Posterior cingulate gyrus (tissue), 11 donors: ENCODE measurements around the gene MIA.
"Not testable (repeated sequence)": the region's sequence is repeated elsewhere in the genome, so short reads cannot be mapped to it uniquely, and the experiment has no call there.

ENCODE experiments used
- DNase-seq, 10 donors: peaks; one replicate each; pipeline versions ENCODE4 v3.0.0 to v3.0.0-alpha.2; 2020 to 2021; ENCODE audit warnings: mixed read lengths in 3 of 10
- intact Hi-C: fragments of 100-400 bp; cut with DNase I; formaldehyde crosslinking; loops from one replicate; pipeline ENCODE4 v1.15.1; 2023

MIA gene

DNA sequence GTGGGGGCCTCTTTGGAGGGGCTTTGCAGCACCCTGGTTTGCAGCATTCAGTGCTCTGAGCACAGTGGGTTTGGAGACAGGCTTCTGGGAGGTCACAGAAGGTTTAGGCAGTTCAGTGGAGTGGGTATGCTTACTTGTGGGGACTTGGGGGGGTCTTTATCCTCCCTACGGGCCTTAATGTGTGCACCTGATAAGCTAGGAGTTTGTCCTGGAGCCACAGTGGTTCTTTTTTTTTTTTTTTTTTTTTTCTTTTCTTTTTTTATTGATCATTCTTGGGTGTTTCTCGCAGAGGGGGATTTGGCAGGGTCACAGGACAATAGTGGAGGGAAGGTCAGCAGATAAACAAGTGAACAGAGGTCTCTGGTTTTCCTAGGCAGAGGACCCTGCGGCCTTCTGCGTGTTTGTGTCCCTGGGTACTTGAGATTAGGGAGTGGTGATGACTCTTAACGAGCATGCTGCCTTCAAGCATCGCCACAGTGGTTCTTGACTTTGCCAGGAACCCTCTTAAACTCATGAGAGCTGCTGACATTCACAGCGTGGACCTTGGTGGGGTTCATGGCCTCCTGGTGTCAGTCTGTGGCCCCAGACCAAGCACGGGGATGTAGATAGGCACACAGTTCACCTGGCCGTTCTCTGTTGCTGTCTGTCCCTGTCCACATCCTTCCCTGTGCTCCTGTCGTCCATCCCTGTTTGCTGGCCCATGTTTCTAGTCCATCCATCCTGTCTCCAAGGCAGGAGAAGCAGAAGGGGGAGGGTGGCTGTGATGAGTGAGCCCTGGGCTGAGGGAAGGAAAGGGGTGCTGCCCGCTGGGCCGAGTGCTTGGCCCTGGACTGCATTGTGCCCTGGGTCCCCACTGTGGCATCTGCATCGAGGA, 26.3 kb downstream of the MIA start:
- no peak for DNase-seq
- intact Hi-C loops, result loop anchor here (10.0 kb wide), 1 partner anchor 87 kb away; the partner anchor contains the start of genes COQ8B and ITPKC

DNA sequence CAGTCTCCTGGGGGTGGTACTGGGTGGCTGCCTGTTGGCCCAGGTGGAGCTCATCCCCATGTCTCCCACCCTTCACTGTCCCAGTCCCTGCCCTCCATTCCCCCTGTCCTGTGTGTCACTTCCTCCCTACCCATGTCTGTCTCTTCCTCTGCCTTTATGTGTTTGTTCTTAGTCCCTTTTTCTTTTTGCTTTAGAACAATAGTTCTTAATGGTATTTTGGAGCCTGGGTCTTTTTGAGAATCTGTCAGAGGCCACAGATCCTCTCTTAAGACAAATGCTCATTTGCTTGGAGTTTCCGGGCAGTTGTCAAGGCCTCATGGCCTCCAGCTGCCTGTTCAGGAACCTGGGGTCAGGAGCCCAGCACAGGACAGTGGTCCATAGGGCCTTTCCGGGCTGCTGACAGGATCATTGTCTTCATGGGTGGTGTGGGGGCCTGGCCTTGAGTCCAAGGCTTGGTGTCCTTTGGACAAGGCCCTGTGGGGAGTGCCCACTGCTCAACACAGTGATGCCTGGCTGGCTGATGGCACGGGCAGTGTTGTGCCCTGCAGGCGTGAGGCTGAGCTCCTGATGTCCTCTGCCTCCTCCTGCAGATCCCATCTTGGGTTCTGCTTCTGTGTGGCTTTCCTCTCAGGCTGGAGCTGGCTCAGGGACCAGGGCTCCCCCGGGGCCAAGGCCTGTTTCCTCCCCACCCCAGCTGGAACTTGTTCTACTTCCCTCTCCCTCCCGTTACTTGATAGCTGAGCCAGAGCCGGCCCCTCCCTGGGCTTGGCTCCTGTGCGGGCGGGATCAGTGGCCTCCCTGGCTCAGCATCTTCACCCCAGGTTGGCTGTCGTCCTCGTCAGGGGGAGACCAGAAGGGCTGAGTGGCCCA, 27.2 kb downstream of the MIA start:
- no peak for DNase-seq
- intact Hi-C loops, result loop anchor here (10.0 kb wide), 1 partner anchor 88 kb away; the partner anchor contains the start of genes COQ8B and ITPKC

DNA sequence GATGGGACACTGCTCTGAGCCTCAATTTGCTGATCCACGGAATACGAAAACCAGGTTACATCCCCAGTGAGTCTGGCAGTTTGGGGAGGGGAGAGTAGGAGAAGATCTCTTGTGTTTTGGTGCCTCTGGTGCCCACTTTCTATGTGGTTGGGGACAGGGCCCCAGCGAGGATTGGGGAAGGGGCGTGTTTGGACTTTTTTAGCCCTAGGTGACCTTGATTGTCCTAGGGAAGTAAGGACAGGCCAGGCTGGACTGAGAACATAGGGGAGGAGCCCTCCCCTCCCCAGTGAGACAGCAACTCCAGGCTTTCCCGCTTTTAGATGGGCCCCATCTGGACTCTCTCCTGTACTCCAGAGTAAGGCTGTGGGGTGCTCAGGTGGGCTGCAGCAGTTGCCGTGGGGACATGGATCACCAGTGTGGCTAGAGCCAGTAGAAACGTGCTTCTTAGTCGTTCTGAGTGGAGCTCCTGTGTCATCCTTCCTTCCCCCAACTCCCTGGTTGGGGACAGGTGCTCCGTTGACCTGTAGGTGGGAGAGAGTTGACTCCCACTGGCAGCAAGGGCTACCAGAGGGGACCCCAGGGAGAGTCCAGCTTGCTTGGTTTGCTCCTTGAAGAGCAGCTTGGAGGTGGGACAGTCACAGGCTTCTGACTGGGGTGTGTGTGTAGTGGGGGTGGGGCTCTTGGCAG, 28.0 kb downstream of the MIA start:
- no peak for DNase-seq
- intact Hi-C loops, result loop anchor here (10.0 kb wide), 1 partner anchor 89 kb away; the partner anchor contains the start of genes COQ8B and ITPKC

DNA sequence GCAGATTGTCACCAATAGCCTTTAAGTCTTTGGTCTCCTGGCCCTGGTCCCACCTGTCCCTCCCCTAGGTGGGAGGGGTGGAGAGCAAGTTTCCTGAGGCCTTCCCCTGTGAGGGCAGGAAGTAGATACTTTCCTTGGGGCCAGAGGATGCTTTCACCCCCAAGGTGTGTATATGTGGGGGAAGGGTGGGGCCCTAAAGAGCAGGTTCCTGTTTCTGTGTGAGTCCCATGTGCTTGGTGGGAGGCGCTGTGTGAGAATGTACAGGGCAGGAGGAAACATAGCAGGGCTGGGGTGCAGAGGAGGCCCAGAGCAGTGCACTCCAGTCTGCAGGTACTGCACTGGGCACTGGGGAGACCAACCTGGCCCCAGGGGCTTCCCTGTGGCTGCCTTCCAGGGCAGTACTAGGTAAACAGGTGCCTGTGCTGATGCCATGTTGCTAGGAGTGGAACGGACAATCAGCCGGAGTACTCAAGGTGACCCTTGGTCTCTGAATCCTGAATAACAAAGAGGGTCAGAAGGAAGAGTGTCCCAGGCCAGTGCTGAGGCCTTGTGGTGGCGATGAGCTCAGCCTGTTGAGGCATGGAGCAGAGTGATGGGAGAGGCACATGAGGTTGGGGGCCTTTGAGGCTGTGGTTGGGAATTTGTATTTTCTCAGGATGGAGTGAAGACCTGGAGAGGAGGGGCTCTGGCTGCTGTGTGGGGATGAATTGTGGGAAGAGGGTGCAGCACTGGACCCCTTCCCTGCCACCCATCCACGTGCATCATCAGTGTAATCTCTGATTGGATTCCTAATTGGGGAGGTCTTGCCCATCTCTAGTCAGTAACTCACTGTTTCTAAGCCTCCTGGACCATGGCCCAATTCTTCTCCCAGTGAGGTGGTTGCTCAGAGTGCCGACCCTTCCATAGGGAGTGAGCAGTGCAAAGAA, 28.8 kb downstream of the MIA start:
- intact Hi-C loops, result loop anchor here (10.0 kb wide), 1 partner anchor 89 kb away; the partner anchor contains the start of genes COQ8B and ITPKC
- no peak for DNase-seq

DNA sequence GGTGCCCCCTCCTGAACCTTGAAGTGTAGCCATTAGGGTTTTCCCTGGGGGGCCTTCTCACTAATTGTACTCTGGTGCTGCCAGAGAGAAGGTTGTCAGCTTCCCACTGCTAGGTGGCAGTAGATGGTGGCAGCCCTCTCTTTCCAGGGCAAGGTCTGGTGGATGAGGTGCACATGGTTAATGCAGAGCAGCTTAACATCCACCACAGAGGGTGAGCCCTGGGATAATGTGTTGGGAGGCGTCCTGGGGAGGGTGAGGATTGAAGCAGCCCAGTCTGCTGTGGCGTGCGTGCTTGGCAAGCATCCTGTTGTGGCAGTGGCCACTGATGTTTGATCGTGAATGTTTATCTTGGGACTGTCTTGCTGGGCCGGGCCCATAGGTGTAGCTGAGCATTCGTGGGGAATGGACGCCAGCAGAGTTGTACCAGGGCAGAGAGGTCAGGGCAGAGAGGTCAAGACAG, 29.5 kb downstream of the MIA start:
- intact Hi-C loops, result loop anchor here (5.0 to 10.0 kb wide), 2 partner anchors 90 to 143 kb away; partner anchors contain the start of genes COQ8B and ITPKC
- DNase-seq, result peak in 1 of 10 donors; percentile 91

DNA sequence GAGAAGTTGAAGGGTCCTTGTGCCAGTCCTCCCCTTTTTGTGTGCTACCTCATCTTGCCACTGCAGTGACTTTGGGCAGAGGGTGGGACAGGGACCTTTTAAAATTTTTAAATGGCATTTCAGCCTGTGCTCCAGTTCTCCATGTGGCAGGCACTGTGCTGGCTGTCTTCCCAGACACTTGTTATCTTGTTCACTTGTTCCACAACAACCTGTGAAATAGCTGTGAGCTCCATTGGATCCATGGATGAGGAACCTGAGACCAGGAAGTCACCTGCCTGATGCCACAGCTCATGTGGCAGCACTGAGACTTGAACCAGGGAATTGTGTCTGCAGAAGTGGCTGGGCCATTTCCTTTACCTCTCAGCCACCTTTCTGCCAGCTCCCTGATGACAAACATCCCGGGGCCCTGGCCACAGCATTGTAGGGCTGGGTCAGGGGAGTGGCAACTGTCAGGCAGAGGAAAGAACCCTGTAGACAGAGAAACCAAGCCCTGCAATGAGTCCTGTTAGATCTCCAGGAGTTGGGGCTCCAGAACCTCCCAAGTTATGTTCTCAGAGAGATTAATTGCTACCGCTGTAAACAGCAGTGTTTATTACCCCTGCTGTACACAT, 30.0 kb downstream of the MIA start:
- no peak for DNase-seq
- intact Hi-C loops, result loop anchor here (5.0 to 10.0 kb wide), 2 partner anchors 91 to 143 kb away; partner anchors contain the start of genes COQ8B and ITPKC

DNA sequence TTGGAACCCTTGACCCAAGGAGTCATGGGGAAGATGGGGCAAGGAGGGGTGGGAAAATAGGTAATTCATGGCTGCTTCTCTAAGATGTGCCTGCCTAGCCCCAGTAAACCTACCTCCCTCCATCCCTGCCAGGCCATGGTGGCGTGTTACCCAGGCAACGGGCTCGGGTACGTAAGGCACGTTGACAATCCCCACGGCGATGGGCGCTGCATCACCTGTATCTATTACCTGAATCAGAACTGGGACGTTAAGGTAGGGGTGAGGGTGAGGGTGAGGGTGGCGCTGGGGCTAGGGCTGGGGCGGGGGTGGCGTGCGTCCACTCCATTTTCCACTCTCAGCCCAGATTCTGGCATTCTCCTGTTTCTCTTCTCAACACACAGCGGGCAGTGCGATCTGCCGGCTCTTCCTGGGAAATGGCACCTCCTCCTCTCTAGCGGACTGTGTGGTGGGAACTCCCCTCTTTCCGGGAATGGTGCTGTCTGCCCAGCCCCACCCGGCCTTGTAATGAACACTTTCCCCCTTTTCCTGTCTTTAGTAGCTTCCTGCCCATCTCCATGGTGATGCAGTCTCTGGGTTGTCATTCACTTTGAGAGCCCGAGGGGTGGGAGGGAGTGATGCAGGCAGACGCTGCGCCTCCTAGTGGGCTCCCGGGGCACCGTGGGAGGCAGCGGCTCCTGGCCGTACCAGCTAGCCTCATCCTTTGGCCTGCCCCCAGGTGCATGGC, 31.3 kb downstream of the MIA start:
- peak; percentile 80 to 99 (median 90) for DNase-seq
- intact Hi-C loops, result loop anchor here (5.0 to 10.0 kb wide), 2 partner anchors 92 to 144 kb away; partner anchors contain the start of genes COQ8B and ITPKC

DNA sequence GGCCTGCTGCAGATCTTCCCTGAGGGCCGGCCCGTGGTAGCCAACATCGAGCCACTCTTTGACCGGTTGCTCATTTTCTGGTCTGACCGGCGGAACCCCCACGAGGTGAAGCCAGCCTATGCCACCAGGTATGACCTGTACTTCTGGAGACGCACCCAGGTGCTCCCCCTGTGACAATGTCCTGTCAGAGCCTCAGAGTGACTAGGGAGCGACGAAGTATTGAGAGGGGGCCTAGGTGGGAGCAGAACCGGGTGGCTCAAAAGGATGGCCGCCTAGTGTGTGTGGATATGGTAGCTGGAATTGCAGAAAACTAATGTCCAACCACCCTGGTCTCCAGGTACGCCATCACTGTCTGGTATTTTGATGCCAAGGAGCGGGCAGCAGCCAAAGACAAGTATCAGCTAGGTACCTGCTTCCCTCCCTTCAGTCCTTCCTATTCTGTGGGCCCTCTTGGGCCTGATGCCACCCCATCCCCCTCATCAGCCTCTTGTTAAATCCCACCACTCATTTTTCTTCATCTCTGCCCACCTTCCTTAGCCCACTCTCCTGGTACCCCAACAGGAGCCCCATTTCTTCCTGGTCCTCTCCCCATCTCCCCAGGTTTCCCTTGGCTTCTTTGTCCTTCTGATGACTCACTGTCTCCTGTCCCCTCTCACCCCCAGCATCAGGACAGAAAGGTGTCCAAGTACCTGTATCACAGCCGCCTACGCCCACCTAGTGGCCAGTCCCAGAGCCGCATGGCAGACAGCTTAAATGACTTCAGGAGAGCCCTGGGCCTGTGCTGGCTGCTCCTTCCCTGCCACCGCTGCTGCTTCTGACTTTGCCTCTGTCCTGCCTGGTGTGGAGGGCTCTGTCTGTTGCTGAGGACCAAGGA, 32.1 kb downstream of the MIA start:
- peak in 3 of 10 donors; percentile 38 to 80 (median 59) for DNase-seq
- intact Hi-C loops, result loop anchor here (5.0 to 10.0 kb wide), 2 partner anchors 93 to 145 kb away; partner anchors contain the start of genes COQ8B and ITPKC

DNA sequence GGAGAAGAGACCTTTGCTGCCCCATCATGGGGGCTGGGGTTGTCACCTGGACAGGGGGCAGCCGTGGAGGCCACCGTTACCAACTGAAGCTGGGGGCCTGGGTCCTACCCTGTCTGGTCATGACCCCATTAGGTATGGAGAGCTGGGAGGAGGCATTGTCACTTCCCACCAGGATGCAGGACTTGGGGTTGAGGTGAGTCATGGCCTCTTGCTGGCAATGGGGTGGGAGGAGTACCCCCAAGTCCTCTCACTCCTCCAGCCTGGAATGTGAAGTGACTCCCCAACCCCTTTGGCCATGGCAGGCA, 32.7 kb downstream of the MIA start:
- DNase-seq, result peak in 1 of 10 donors; percentile 50
- intact Hi-C loops, result loop anchor here (5.0 to 10.0 kb wide), 2 partner anchors 93 to 146 kb away; partner anchors contain the start of genes COQ8B and ITPKC

DNA sequence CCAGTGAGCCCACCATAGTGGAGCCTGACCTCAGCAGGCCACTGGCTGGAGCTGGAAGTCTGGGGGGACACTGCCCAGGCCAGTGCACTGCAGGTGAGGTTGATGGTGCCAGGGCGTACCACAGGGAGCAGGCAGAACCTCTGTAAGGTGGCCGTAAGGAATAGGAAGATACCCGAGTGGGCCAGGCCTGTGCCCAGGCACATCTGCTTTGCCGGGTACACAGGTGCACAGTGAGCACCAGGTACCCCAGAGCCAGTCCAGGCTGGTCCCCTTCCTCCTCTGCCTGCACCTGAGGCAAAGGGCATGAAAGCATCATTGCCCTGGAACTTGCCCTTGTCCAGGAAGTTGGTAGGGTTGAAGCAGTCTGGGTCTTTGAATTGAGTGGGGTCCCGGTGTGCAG, 33.2 kb downstream of the MIA start:
- intact Hi-C loops, result loop anchor here (5.0 to 10.0 kb wide), 2 partner anchors 94 to 146 kb away; partner anchors contain the start of genes COQ8B and ITPKC

DNA sequence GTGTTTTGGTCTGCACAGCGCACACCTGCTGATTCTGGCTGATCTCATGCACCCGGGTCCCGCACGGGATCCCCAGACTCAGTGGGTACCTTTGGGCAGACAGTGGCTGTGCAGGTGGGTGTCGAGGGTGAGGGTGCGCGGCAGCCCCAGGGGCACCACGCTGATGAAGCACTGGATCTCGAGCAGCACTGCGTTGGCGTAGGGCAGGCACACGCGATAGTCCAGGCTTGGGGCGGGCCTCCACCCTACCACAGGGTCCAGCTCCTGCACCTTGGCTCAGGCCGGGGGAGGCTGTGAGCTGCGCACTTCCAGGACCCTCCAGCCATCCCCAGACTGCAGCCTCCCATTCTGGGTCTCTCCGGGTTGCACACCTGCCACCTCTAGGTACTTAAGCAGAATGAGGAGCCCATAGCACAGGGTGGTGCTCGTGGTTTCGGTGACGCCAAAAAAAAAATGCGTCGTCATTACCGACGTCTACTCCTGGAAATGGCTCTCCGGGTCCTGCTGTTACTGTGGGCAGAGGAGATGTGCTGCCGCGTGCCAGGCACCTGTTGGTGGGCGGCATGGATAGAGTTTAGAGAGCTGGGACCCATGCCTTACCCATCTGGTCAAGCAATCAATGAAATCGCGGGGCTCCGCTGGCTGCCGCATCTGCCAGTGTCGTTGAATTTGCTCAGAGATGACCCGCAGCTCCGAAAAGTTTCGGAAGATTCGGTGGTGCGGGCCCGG, 34.2 kb downstream of the MIA start:
- peak in 3 of 10 donors; percentile 68 to 83 (median 79) for DNase-seq
- intact Hi-C loops, result loop anchor here (5.0 to 10.0 kb wide), 2 partner anchors 95 to 147 kb away; partner anchors contain the start of genes COQ8B and ITPKC

More for the DNA sequence above, 33.2 kb downstream of the MIA start:
- peak in 2 of 10 donors; percentile 59 to 69 for DNase-seq

DNA sequence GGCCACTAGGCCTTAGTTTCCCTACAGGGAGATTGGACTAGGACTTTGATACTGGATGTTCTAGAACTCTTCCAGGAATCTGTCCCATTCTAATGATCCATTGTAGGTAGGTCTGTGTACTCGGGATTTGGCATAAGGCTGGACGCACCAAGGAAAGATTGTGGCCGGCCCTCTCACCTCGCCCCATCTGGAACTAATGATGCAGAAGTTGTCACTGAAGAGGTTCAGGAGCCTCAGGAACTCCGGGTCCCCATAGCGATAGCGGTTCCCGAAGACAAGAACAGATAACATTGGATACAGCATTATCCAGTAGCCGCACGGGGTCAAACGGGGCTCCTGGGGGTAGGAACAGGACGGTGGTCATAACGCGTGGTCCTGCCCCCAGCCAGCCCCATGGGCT, 34.8 kb downstream of the MIA start:
- DNase-seq, result peak in 3 of 10 donors; percentile 16 to 64 (median 59)
- intact Hi-C loops, result no loop called here

DNA sequence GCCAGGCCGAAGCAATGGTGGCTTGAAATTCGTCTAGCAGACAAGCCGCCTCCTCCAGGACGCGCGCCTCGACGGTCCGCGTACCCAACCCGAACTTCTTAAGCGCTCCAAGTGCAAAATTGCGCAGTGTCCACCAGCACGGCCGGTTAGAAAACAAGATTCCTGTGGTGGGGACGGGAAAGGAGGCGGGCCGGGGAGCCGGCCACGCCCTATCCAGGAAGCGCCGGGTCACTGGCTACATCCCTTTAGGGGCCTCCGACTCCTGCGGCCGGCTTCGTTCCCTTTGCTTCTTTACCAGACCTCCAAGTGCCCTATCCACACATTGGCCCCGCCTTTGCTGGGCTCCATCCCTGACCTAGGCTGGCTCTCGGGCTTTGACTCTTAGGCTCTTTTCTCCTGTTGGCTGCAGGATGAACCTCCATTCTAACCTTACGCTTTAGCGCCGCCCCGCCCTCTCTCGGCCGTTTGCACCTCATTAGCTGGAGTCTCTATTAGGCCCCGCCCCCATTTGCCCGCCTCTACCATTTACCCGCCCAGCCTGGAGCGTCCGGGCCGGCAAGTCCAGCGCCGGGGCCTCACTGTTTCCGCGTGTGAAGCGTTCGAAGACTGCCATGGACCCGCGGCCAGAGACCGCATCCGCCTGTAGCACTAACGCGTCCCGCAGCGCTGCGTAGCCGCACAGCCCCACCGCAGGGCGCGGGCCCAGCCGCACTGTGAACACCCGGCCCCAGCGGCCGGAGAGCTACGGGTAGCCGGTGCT, 35.5 kb downstream of the MIA start:
- intact Hi-C loops, result not testable (repeated sequence)

DNA sequence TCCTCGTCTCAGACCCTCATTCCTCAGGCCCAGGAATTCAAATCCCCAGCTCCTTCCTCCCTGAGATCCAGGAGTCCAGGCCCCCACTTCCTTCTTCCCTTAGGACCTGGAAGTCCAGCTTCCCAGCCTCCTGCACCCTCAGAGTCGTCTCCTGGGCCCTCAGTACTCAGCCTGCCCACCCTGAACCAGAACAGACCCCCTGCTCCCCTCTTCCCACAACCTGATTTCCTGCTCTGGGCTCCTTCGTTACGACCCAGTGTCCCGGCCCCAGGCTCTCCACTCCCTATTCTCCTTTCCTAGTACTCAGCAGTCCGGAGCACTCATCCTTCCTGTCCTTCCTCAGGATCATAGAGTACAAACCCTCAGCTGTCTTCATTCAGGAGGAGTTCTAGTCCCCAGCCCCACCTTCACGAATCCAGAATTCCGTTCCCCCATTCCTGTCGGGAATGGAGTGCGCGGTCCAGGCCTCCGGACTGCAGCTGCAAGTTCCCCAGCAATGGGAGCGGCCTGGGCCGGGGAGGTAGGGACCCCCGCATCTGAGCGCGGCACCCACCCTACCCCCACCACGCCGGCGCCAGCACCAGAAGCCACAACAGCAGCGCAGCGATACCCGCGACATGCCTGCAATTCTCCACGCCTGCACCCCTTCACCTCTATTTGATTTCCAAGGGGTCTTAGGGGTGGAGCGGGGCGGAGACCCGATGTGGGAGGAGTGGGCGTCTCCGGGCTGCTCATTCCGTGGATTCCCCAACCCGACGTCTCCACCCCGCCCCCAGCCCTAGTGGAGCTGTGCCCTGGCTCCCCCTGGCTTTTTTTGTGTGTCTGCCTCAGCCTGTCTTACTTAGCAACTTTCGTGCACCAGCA, 36.4 kb downstream of the MIA start:
- peak in 3 of 10 donors; percentile 80 to 87 (median 83) for DNase-seq
- intact Hi-C loops, result no loop called here

More for the DNA sequence above, 35.5 kb downstream of the MIA start:
- DNase-seq, result peak; percentile 63 to 97 (median 74)
